Hematopoietic multipotent progenitor cell treated with erythropoietin and hydrocortisone succinate and interleukin-3 and kit ligand, for 8 days (in vitro differentiated cells): ENCODE results near the gene APOBEC3H.

ENCODE experiments used
- DNase-seq: peaks from one replicate; pipeline ENCODE4 v3.0.0-alpha.2; 2015

Gene APOBEC3H

GRCh38 chr22:39081598-39081997, 15.4 kb upstream of the APOBEC3H start:
- DNase-seq = no peak

GRCh38 chr22:39083212-39084165, 13.6 kb upstream of the APOBEC3H start:
- DNase-seq = no peak

- DNase-seq = no peak
These were observed 12.4 kb upstream of the APOBEC3H start for GRCh38 chr22:39084666-39085065.

GRCh38 chr22:39087098-39087497, 9.9 kb upstream of the APOBEC3H start:
- DNase-seq = no peak

GRCh38 chr22:39087881-39088684, 9.0 kb upstream of the APOBEC3H start:
- no peak for DNase-seq

GRCh38 chr22:39088685-39089032, 8.4 kb upstream of the APOBEC3H start:
- DNase-seq = no peak

- no peak for DNase-seq
These were observed 7.1 kb upstream of the APOBEC3H start for GRCh38 chr22:39089928-39090327.

- DNase-seq = no peak
These were observed 6.5 kb upstream of the APOBEC3H start for GRCh38 chr22:39090426-39091064.

- no peak for DNase-seq
These were observed 5.6 kb upstream of the APOBEC3H start for GRCh38 chr22:39091126-39092081.

- DNase-seq = no peak
These were observed 4.8 kb upstream of the APOBEC3H start for GRCh38 chr22:39092111-39092862.

- DNase-seq = no peak
These were observed 2.2 kb upstream of the APOBEC3H start for GRCh38 chr22:39094717-39095389.

- no peak for DNase-seq
These were observed 1.1 kb upstream of the APOBEC3H start for GRCh38 chr22:39095971-39096370.

GRCh38 chr22:39098026-39098425, 982 bp downstream of the APOBEC3H start:
- DNase-seq = no peak

GRCh38 chr22:39098576-39098975, 1.5 kb downstream of the APOBEC3H start:
- no peak for DNase-seq

- no peak for DNase-seq
These were observed 4.2 kb downstream of the APOBEC3H start for GRCh38 chr22:39101226-39101625.

GRCh38 chr22:39103431-39103830, 6.4 kb downstream of the APOBEC3H start:
- DNase-seq = no peak

GRCh38 chr22:39106326-39106725, 9.3 kb downstream of the APOBEC3H start:
- no peak for DNase-seq

- no peak for DNase-seq
These were observed 11.4 kb downstream of the APOBEC3H start for GRCh38 chr22:39108487-39108886.

GRCh38 chr22:39109361-39109760, 12.3 kb downstream of the APOBEC3H start:
- DNase-seq = no peak

GRCh38 chr22:39110631-39111561, 13.9 kb downstream of the APOBEC3H start:
- DNase-seq = no peak
